Activated T-cell treated with anti-CD3 and anti-CD28 coated beads for 24 hours (primary cell): ENCODE measurements around the gene MAST4.

Experiments
- DNase-seq: peaks from one replicate; pipeline ENCODE4 v3.0.0-alpha.2; 2020; ENCODE audit warnings: low read depth

The MAST4 gene

DNA sequence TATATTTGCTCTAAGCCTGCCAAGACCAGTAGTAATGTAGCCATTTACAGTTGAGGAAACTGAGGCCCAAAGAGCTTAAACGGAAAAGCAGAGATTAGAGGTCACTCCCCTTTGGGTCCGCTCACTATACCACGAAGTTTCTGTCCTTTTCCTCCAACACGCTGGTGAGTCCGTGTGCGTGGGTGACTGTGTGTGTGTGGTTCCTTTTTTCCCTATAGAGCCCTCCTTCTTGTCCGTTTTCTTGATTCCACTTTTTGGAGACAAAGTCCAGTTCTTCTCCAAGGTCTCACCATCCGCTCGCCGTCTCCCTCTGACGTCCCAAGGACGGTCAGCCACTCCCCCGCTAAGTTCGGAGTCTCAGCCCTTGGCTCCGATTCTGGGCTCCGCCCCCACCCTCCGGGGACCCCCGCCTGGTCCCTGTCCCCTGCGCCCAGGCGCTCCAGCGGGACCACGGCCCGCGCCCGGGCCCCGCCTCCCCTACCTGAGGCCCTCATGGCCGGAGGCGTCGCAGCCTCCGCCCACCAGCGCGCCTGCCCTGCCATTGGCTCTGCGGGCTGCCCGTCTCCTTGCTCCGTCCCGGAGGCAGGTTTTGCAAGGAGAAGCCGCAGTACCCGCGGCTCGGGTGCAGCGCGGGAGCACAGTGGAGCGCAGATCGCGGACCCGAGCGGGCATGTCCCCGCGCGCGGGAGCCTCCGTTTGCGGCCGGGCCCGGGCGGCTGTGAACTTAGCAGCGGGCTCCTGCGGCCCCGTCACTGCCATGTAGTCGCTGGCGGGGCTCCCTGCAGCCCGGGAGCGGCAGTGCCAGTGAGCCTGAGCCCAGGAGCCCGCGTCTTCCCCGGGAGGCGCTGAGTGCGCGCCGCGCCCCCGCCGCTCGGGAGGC is at the start of gene MAST4:
TSS of gene MAST4 (plus strand) at position 638 of the 880 bp plus-strand sequence. CDS start 263 bp downstream, outside the sequence.
- peak; percentile 62 for DNase-seq

DNA sequence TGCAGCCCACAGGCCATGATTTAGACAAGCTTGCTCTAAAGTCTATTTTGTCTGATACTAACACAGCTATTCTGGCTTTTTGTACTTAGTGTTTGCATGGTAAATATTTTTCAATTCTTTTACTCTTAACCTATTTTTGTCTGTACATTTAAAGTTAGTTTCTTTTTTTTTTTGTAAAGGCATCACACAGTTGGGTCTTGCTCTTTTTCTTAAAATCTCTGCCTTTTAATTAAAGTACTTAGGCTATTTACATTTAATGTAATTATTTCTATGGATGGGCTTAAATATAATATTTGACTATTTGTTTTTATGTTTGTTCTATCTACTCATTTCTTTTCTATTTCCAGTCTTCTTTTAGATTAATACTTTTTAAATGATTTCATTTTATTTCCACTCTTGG is 49.7 kb upstream of the MAST4 start:
- no peak for DNase-seq

DNA sequence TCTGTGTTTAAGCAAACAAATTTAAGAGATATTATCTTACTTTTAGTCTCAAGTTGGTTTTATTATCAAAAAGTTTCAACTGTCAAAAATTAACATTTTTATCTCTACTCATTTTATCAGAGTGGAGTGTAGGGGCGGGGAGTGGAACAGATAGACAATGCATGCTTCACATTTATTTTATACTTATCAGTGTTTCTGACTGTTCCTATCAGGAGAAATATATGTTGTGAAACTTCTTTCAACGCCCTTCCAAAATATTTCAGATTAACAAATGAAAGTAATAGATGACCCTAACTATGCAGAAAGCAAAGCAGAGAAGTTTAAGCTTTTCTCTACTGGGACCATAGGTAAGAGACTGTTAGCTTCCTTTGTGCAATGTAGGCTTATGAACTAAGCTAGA is 44.9 kb upstream of the MAST4 start:
- no peak for DNase-seq

DNA sequence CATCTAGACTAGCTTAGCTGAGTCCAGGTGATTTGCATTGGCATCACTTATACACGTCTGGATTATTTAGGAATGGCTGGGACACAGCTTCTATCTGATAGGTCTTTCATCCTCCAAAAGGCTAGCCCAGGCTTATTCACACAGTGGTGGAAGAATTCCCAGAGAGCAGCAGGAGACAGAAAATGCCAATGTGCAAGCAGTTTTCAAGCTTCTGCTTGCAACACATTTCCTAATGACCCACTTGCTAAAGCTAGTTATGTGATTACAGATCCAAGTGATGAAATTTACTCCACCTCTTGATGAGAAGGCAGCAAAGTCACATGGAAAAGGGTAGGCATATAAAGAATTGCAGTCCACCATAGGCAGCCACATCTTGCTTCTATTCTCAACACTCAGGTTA is 44.2 kb upstream of the MAST4 start:
- no peak for DNase-seq

DNA sequence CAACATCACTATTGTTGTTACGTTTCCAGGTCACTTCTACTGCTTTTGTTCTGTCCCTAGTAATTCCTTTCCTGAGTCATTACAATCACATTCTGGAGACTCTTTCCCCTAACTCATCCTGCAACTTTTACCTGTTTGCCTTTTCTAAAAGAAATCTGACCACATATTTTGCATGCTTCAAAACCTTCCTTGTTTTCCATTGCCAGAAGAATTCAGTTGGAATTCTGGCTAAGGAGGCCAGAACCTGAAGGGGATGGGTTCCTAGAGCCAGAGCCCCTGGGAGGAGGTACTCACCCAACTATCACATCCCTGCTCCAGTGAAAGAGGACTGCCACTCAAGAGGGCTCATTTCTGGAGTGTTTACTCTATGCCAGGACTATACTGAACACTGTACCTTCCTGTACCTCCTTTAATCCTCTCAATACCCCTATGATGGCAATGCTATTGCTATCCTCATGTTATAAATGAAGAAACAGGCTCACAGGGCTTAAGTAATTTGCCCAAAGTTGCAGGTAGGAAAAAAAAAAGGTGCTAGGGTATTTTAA is 42.8 kb upstream of the MAST4 start:
- no peak for DNase-seq

DNA sequence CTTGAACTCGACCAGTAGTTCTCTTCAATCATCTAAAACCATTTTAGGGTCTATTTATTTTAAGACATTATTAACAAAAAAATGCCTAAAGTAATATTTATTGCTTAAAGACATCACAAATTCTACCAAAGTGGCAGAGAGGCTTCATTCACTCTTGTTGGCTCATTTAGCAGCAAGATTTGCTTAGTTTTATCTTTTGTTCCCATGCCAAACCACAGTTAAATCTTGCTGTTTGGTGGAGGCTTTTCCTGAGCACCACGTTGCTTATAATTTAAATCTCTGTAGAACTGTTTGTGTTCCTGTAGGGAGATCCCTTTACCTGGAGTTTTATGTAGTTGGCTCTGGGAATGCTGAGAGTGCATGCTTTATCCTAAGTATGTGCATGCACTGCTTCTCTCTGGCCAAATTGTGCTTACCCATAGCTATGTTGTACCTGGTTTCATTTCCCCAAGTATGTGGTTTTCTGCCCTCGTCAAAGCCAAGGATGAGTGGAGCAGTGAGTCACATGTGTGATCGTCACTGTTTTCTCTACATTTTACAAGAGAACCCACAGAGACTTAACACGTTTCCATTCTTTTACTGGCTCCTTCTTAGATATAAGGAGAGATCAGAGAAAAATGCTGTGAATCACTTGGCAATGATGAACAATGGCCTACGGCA is 42.1 kb upstream of the MAST4 start:
- DNase-seq, result peak; percentile 26

DNA sequence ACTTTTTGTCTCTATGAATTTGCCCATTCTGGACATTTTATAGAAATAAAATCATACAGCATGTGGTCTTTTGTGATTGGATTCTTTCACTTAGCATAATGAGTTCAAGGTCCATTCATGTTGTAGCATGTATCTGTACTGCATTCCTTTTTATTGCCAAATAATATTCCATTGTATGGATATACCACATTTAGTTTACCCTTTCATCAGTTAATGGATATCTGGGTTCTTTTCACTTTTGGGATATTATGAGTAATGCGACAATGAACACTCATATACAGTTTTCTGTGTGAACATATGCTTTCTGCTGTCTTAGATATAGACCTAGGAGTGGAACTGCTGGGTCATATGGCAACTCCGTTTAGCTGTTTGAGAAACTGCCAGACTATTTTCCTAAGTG is 41.3 kb upstream of the MAST4 start:
- DNase-seq, result no peak

DNA sequence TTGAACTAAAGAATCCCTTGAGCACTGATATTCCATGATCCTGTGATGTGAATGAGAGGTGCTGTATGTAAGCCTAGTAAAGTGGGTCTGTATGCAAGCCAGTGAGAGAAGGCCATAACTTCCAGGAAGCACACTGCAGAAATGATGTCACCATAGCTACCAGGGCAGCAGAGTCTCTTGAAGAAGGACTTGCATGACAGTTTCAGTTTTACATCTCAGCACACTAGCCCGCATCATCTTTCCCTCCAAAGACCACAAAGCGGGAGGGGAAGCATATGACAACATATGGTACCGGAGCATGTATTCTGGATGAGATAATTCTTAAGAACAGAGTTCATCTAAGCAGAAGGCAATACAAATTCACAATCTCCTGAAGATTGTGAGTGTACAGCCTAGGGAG is 37.6 kb upstream of the MAST4 start:
- no peak for DNase-seq

DNA sequence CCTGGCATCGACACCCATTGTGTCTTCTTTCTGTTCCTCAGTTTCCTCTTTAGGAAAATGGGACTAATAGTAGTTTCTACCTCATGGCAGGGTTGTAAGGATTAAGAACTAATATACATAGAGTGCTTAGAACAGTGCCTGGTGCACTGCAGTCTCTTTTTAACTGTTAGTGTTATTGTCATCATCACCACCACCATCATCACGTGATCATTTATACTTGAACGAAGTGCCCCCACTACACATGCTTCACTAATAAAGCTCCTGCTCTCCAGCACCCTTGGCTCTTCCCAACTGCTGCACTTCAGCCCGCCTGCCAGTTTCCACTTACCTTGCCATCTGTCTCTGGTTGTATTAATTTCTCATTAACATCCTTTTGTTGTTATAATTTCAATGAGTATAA is 35.8 kb upstream of the MAST4 start:
- DNase-seq, result no peak

DNA sequence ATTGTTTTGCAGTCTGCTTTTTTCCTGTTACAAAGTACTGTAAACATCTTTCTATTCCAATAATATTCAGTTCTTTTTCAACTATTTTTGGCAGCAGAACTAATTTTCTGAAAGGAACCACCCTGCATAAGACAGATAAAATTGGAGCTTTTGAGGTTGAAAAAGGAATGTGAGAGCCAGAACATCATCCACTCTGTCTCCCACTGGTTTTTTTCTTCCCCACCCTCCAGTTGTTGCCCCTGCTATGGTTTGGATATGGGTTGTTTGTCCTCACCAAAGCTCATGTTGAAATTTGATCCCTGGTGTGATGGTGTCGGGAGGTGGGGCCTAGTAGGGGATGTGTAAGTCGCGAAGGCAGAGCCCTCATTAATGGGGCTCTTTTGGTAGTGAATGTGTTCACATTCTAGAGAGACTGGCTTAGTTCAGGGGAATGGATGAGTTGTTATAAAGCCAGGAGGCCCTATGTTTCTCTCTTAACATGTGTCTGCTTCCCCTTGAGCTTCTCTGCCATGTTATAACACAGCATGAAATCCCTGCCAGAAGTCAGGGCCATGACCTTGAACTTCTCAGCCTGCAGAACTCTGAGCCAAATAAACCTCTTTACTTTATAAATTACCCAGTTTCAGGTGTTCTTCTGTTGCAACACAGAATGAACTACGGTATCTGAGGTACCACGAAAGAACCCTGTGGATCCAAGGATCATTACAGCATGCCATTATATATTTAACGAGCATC is 34.8 kb upstream of the MAST4 start:
- no peak for DNase-seq

DNA sequence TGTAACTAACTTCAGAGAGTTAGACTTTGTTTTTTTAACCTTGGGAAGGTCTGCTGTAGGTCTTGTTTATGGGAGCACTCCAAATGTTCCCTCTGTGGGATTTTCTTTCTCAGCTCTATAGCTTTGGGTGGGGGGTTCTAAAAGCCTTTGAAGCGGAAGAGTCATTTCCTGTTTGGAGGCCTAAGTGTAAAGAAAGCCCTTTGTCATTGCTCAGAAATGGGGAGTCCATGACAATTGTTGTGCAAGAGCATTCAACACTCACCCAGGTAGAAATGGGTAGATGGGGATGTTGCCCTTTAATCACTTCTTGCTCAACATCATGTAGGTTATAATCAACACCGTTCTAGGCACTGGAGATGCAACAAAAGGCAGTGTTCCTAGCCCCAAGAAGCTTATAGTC is 30.3 kb upstream of the MAST4 start:
- no peak for DNase-seq

DNA sequence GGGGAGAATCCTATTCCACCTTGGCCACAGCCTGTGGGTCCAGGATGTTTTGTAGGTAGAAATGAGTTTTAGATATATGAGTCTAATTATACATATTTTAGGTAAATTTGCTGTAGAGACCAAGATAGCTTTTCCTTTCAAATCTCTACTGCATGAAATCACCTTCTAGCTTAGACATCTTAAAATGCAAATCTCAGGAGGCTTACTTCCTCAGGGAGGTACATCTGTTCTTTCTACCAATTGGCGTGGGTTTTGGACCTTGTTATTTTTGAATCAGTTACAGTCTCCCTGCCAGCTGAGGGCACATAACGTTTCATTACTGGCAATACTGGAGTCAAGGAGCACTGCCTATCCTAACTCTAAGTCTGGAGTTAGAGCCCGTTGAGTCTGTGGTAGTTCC is 28.7 kb upstream of the MAST4 start:
- DNase-seq, result no peak

DNA sequence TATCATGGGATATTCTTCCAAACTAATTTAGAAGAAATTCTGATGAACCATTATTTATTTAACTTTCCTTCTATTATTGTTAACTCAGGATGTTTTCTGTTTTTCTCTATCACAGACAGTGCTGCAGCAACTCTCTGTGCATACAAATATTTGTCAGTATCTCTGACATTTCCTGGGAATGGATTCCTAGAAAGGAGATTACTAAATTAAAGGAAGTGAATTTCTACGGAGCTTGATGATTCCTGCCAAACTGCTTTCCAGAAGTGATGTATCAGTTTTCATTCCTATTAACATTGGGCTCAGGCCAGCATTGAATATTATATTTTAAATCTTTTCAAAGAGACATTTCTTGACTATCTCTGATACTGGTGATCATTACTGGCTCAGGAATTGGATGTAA is 26.0 kb upstream of the MAST4 start:
- no peak for DNase-seq

DNA sequence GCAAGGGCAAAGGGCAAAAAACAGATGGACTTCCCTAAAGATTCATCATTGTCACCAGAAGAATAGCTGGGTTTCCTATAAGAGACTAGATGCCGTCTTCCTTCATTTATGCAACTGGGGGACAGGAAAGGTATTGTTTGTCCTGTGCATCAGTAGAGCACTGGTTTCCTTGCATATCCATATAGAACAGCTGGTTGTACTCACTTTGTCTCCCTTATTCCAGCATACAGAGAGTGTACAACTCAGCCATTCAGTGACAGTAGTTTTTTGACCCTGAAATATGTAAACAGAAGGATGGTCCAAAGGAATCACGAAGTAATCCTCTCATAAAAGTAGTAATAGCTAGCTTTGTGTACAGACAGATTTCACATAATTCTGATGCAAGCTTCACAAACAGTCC is 22.5 kb upstream of the MAST4 start:
- DNase-seq, result no peak

DNA sequence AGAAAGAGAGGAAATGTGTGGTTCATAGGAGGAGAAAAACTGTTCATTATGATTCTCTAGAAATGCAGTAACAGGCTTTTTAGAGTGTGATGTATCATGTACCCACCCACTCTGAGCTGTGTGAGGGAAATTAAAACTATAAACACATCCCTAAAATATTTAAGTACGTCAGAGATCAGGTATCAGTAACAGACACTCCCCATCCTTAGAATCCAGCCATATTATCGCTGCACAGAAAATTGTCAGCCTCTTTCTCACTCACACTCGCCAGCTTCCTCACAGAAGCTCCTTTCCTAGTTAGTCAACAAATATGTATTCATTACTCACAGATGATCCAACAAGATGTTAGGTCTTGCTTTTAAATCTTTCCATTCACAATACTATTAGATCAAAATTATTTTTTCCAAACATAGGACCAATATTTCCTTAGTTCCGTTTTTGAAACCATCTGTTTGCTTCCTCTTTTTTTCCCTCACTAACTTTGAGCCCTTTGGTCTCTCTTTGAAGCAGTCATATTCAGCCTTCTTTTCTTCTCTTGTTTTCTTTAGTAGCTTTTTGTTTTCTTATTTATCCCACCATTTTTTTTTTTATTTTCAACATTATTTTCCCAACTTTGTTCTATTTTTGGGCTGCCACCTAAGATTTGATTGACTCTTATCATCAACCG is 13.6 kb upstream of the MAST4 start:
- DNase-seq, result no peak

DNA sequence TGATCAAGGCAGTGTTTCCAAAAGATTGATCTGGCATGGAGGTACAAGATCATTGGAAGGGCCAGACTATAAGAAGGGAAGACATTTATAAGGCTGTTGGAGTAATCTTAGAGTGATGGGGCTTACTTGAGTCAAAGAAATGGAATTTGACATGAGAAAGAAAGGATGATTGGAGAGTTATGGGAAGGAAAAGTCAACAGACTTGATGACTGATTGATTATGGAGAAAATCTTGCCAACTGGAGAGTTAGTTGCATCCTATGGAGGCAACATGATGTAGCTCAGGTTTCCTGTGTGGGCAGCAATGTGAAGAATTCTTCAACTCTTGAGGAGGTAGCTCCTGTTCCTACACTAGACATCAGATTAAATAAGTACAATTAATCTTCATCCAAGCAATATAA is 10.9 kb upstream of the MAST4 start:
- DNase-seq, result no peak

DNA sequence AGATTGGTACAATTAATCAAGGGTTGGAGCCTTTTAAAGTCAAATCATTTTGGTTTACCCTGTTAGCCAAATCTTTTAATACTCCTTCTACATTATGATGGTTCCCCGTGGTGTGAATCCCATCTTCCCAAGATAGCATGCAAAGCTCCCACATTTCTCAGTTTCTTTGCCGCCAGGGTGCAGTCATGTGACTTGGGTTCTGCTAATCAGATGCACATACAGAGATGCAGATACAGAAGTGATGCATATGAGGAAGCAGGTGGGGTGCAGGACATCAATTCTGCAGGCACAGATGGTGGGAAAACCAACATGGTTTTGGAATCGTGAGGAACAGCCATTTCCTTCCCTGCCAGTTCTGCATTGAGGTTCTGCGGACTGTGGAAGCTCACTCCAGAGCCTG is 8.4 kb upstream of the MAST4 start:
- no peak for DNase-seq

DNA sequence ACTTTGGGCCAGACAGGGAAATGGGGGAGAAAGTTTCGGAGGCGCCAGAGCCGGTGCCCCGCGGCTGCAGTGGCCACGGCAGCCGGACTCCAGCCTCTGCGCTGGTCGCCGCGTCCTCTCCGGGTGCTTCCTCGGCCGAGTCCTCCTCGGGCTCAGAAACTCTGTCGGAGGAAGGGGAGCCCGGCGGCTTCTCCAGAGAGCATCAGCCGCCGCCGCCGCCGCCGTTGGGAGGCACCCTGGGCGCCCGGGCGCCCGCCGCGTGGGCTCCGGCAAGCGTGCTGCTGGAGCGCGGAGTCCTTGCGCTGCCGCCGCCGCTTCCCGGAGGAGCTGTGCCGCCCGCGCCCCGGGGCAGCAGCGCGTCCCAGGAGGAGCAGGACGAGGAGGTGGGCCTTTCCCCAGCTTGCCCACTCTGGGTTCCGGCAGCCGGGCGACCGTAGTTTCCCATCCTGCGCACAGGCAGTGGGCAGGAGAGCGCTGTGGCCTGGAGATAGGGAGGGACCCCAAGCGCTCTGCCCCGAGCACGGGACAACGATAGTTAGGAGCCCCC is 516 bp downstream of the MAST4 start:
- DNase-seq, result no peak

DNA sequence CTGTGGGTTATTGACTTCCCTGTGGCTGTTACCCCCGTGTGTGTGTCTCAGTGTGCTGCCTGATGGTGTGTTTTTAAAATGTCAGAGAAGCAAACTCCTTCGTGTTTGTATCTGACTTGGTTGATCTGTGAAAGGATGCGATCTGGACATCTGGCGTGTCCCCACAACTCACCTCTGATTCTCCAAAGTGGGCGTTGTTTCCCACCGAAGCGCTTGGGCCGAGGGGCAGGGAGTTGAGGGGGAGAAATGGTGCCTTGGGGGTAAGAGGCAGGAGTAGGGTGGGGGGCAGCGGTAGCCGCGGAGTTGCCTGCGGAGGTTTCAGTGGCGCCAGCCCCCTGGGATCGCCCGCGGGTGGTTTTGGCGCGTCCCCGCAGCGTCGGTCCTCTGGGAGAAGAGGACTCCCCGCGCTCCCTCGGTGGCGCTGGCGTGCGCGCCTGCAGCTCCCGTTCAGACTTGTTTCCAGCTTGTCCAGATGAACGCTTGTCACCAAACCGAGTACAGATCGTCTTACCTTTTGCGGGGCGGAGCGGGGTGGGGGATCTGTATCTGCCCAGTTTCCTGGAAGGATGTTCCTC is 1.1 kb downstream of the MAST4 start:
- no peak for DNase-seq

DNA sequence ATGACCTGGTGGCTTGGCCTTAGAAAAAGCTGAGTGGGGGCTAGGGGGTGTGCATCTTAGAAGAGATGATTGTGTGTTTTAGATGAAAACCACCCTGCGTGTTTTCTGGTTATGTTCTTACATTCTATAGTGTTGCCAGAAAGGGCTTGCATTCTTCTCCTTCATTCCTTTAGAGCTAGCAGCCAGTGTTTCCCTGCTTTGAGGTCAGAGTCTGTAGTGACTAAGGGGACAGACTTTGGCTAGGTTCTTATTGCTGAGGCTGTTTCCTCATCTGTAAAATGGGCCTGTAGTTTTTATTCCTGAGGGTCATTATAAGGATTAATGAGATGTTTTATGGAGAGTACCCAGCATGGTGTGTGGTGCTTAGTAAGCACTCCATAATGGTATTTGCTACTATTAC is 6.4 kb downstream of the MAST4 start:
- no peak for DNase-seq

DNA sequence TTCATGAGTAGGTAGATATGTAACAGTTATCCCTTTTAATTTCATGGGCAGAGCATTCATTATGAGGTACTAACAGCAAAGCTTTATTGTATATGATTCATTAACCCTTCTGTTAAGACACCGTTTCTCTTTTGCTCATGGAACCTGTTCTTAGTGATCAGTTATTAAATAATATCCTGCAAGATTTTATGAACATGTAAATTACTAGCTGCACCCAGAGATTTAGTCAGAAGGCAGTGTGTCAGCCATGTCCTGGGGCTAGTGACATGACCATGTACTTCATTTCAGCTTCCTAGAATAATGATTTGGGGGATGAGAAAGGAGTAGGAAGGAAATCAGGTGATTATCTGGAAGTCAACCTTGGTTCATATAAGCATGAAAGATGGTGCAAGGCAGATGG is 7.0 kb downstream of the MAST4 start:
- no peak for DNase-seq

DNA sequence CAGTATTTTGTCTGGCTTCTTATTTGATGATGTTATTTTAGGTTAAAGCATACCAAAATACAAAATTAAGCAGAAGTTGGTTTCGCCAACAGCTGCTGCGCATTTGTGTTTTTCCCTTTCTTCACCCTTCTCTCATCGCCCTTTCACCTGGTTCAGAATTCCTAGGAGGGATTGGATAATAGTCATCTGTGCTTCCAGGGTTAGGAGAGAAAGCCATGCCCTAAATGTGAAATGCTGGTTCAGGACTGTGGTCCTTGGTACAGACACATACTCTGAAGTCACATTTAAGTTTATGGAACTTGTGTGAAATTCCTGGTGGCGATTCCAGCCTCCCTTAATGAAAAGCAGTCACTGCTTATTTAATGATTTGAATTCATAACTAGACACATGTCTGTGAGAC is 7.7 kb downstream of the MAST4 start:
- no peak for DNase-seq
